Measurements from ENCODE around the gene NAT9.

NAT9 gene

DNA sequence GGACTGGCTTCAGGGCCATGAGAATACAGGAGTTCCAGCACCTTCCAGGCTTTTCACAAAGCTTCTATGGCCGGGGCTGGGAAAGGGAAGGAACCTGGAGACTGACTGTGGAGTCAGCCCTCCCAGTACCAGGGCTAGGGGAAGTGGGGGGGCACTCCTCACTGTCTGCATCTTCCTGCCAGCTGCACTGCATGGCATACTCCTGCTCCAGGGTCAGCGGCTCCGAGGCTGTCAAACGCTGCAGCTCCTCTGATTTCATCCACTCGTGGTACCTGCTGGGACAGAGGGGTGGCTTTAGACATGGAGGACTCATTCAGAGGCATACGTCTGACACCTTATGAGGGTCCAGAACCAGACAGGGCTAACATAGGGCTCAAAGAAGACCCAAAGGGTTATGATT, 2.7 kb downstream of the NAT9 start:
- H3K4me2 ChIP-seq (ENCODE audit: low read length) = peak overlapping the region; percentile 18
- no peak overlapping the region for H3K4me3 ChIP-seq (ENCODE audit: low read depth, low read length)
- H3K14ac ChIP-seq (ENCODE audit: low read length) = no peak overlapping the region
- no peaks in the 10 kb centered on the region for H3K9me3 ChIP-seq (ENCODE audit: insufficient read depth, low read depth, low read length)
- H2AK5ac ChIP-seq (ENCODE audit: low read length) = no peak overlapping the region
- H3K79me1 ChIP-seq (ENCODE audit: low read length) = peaks cover 8% of the 10 kb centered on the region
- no peaks in the 10 kb centered on the region for H3K27me3 ChIP-seq (ENCODE audit: insufficient read depth, low read length)
- no peak overlapping the region for H2BK120ac ChIP-seq (ENCODE audit: insufficient read depth, low read length, poor library complexity)
- no peak overlapping the region for H2BK5ac ChIP-seq (ENCODE audit: low read depth, low read length, poor library complexity)
- peaks cover 41 to 43% of the 10 kb centered on the region in 2 experiments for H3K36me3 ChIP-seq (ENCODE audit: control insufficient read depth in 1 of 2, insufficient read depth in 2 of 2, low read length in 2 of 2)
- no peak overlapping the region for H3K4ac ChIP-seq (ENCODE audit: low read depth, low read length)
- H2BK12ac ChIP-seq (ENCODE audit: low read length) = no peak overlapping the region
- no peak overlapping the region for H3K23ac ChIP-seq (ENCODE audit: low read length)
- no peak for DNase-seq
- H3K18ac ChIP-seq (ENCODE audit: low read length) = no peak overlapping the region
- peaks cover 21% of the 10 kb centered on the region in 2 experiments for H3K4me1 ChIP-seq (ENCODE audit: control insufficient read depth in 1 of 2, insufficient read depth in 2 of 2, low read length in 2 of 2)
- peak overlapping the region; percentile 31 for H3K27ac ChIP-seq (ENCODE audit: low read depth, low read length)
- no CpG with 5 or more reads among the region's 6 CpGs for WGBS (ENCODE audit: extremely low coverage, insufficient coverage, insufficient read length)
- H3K79me2 ChIP-seq (ENCODE audit: control insufficient read depth, insufficient read depth, low read length, poor library complexity) = peaks cover 7% of the 10 kb centered on the region
- H4K12ac ChIP-seq (ENCODE audit: low read depth, low read length) = no peak overlapping the region
- no peak overlapping the region for H4K8ac ChIP-seq (ENCODE audit: low read depth, low read length)
- H4K91ac ChIP-seq (ENCODE audit: low read depth, low read length) = no peak overlapping the region
- no peak overlapping the region for H3K9ac ChIP-seq (ENCODE audit: low read length)
- H2AFZ ChIP-seq (ENCODE audit: insufficient read depth, low read length, poor library complexity) = no peak overlapping the region

- H2AK5ac ChIP-seq (ENCODE audit: low read length) = no peak overlapping the region
- H3K23ac ChIP-seq (ENCODE audit: low read length) = no peak overlapping the region
- H3K27me3 ChIP-seq (ENCODE audit: insufficient read depth, low read length) = no peaks in the 10 kb centered on the region
- peaks cover 7% of the 10 kb centered on the region for H3K79me2 ChIP-seq (ENCODE audit: control insufficient read depth, insufficient read depth, low read length, poor library complexity)
- peaks cover 8% of the 10 kb centered on the region for H3K79me1 ChIP-seq (ENCODE audit: low read length)
- H2BK12ac ChIP-seq (ENCODE audit: low read length) = no peak overlapping the region
- peaks cover 19% of the 10 kb centered on the region in 2 experiments for H3K4me1 ChIP-seq (ENCODE audit: control insufficient read depth in 1 of 2, insufficient read depth in 2 of 2, low read length in 2 of 2)
- no peak overlapping the region for H4K8ac ChIP-seq (ENCODE audit: low read depth, low read length)
- no peak overlapping the region for H2BK120ac ChIP-seq (ENCODE audit: insufficient read depth, low read length, poor library complexity)
- H4K12ac ChIP-seq (ENCODE audit: low read depth, low read length) = no peak overlapping the region
- H2AFZ ChIP-seq (ENCODE audit: insufficient read depth, low read length, poor library complexity) = no peak overlapping the region
- H3K27ac ChIP-seq (ENCODE audit: low read depth, low read length) = no peak overlapping the region
- H3K9me3 ChIP-seq (ENCODE audit: insufficient read depth, low read depth, low read length) = no peaks in the 10 kb centered on the region
- no peak overlapping the region for H3K18ac ChIP-seq (ENCODE audit: low read length)
- H3K36me3 ChIP-seq (ENCODE audit: control insufficient read depth in 1 of 2, insufficient read depth in 2 of 2, low read length in 2 of 2) = peaks cover 39 to 50% of the 10 kb centered on the region in 2 experiments
- no peak overlapping the region for H3K4me2 ChIP-seq (ENCODE audit: low read length)
- DNase-seq = no peak
- H3K4me3 ChIP-seq (ENCODE audit: low read depth, low read length) = no peak overlapping the region
- H2BK5ac ChIP-seq (ENCODE audit: low read depth, low read length, poor library complexity) = no peak overlapping the region
- H4K91ac ChIP-seq (ENCODE audit: low read depth, low read length) = no peak overlapping the region
- H3K4ac ChIP-seq (ENCODE audit: low read depth, low read length) = no peak overlapping the region
- no CpG with 5 or more reads among the region's 13 CpGs for WGBS (ENCODE audit: extremely low coverage, insufficient coverage, insufficient read length)
- no peak overlapping the region for H3K14ac ChIP-seq (ENCODE audit: low read length)
- no peak overlapping the region for H3K9ac ChIP-seq (ENCODE audit: low read length)
These were observed 4.1 kb downstream of the NAT9 start for GRCh38 chr17:74772053-74772452.

GRCh38 chr17:74771319-74771914, 4.7 kb downstream of the NAT9 start:
- WGBS (ENCODE audit: extremely low coverage, insufficient coverage, insufficient read length) = no CpG with 5 or more reads among the region's 9 CpGs
- H4K12ac ChIP-seq (ENCODE audit: low read depth, low read length) = no peak overlapping the region
- H3K18ac ChIP-seq (ENCODE audit: low read length) = no peak overlapping the region

GRCh38 chr17:74770498-74771318, 5.4 kb downstream of the NAT9 start:
- no CpG with 5 or more reads among the region's 16 CpGs for WGBS (ENCODE audit: extremely low coverage, insufficient coverage, insufficient read length)

More at GRCh38 chr17:74771319-74771914, 4.7 kb downstream of the NAT9 start:
- Histone ChIP-seq H3K79me2 (ENCODE audit: control insufficient read depth, insufficient read depth, low read length, poor library complexity) (peaks cover 6% of the 10 kb centered on the region), H3K36me3 (ENCODE audit: control insufficient read depth in 1 of 2, insufficient read depth in 2 of 2, low read length in 2 of 2) (peaks cover 39 to 50% of the 10 kb centered on the region in 2 experiments), H3K4ac (ENCODE audit: low read depth, low read length) (no peak overlapping the region), H4K91ac (ENCODE audit: low read depth, low read length) (no peak overlapping the region), H3K27me3 (ENCODE audit: insufficient read depth, low read length) (no peaks in the 10 kb centered on the region), H3K4me1 (ENCODE audit: control insufficient read depth in 1 of 2, insufficient read depth in 2 of 2, low read length in 2 of 2) (peaks cover 15% of the 10 kb centered on the region in 2 experiments), H3K23ac (ENCODE audit: low read length) (no peak overlapping the region), H4K8ac (ENCODE audit: low read depth, low read length) (no peak overlapping the region), H3K9ac (ENCODE audit: low read length) (no peak overlapping the region), H3K27ac (ENCODE audit: low read depth, low read length) (no peak overlapping the region), H2BK12ac (ENCODE audit: low read length) (no peak overlapping the region), H2AK5ac (ENCODE audit: low read length) (no peak overlapping the region), H2BK5ac (ENCODE audit: low read depth, low read length, poor library complexity) (no peak overlapping the region), H3K4me3 (ENCODE audit: low read depth, low read length) (no peak overlapping the region), H3K9me3 (ENCODE audit: insufficient read depth, low read depth, low read length) (no peaks in the 10 kb centered on the region), H3K4me2 (ENCODE audit: low read length) (no peak overlapping the region), H2BK120ac (ENCODE audit: insufficient read depth, low read length, poor library complexity) (no peak overlapping the region), H3K79me1 (ENCODE audit: low read length) (peaks cover 5% of the 10 kb centered on the region), H3K14ac (ENCODE audit: low read length) (no peak overlapping the region), H2AFZ (ENCODE audit: insufficient read depth, low read length, poor library complexity) (no peak overlapping the region)
- DNase-seq = no peak

More at GRCh38 chr17:74770498-74771318, 5.4 kb downstream of the NAT9 start:
- Histone ChIP-seq H2BK120ac (ENCODE audit: insufficient read depth, low read length, poor library complexity) (no peak overlapping the region), H3K4me3 (ENCODE audit: low read depth, low read length) (no peak overlapping the region), H3K79me2 (ENCODE audit: control insufficient read depth, insufficient read depth, low read length, poor library complexity) (peaks cover 2% of the 10 kb centered on the region), H3K79me1 (ENCODE audit: low read length) (peaks cover under 1% of the 10 kb centered on the region), H3K23ac (ENCODE audit: low read length) (no peak overlapping the region), H3K4me1 (ENCODE audit: control insufficient read depth in 1 of 2, insufficient read depth in 2 of 2, low read length in 2 of 2) (peaks cover 15% of the 10 kb centered on the region in 2 experiments), H3K9ac (ENCODE audit: low read length) (no peak overlapping the region), H2AK5ac (ENCODE audit: low read length) (no peak overlapping the region), H3K4ac (ENCODE audit: low read depth, low read length) (no peak overlapping the region), H2AFZ (ENCODE audit: insufficient read depth, low read length, poor library complexity) (no peak overlapping the region), H4K12ac (ENCODE audit: low read depth, low read length) (no peak overlapping the region), H3K36me3 (ENCODE audit: control insufficient read depth in 1 of 2, insufficient read depth in 2 of 2, low read length in 2 of 2) (peaks cover 39 to 50% of the 10 kb centered on the region in 2 experiments), H3K18ac (ENCODE audit: low read length) (no peak overlapping the region), H3K27ac (ENCODE audit: low read depth, low read length) (no peak overlapping the region), H4K8ac (ENCODE audit: low read depth, low read length) (no peak overlapping the region), H3K27me3 (ENCODE audit: insufficient read depth, low read length) (no peaks in the 10 kb centered on the region), H3K14ac (ENCODE audit: low read length) (no peak overlapping the region), H3K9me3 (ENCODE audit: insufficient read depth, low read depth, low read length) (no peaks in the 10 kb centered on the region), H2BK5ac (ENCODE audit: low read depth, low read length, poor library complexity) (no peak overlapping the region), H4K91ac (ENCODE audit: low read depth, low read length) (no peak overlapping the region), H3K4me2 (ENCODE audit: low read length) (no peak overlapping the region), H2BK12ac (ENCODE audit: low read length) (no peak overlapping the region)
- DNase-seq = peak; percentile 42 to 66

Measured in trophoblast cell (in vitro differentiated cells and primary cell).